ENCODE measurements around the gene OR6X1. TPM values are rescaled to one million over a fixed set of nuclear protein-coding genes. Genes with fewer than 3 reads are reported as not detected.

The OR6X1 gene
- total and polyA plus RNA-seq, 9 of the 15 experiments (the other 6 are each of a cell fraction or from before 2014, with no cell fraction given), result not detected

DNA sequence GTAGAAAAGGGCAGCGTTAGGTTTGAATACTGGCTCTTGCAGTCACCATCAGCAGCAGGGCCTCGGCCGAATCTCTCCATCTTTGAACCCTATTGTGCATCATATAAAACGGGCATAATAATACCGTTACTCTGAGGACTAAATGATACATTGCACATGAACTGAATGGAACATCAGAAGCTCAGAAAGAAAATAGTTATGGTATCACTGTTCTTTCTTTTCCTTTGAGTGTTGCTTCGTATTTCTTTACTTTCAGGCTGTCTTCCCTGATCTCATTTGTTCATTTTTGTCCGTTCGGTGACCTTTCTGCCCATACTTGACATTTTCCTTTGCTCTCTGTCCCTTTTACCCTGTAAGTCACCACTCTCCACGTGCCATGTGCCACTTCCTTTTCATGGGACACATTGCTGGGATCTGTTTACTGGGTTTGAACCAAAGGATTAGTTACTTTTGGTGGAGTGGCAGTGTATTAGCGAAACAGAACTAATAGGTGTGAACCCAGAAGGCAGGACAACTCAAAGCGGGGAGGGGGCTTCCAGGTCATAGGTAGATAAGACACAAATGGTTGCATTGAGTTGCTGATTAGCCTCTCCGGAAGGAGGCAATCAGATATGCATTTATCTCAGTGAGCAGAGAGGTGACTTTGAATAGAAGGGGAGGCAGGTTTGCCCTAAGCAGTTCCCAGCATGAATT is 12.1 kb downstream of the OR6X1 start (continued):
- TF ChIP-seq SMARCA4 (IDR thresholded peaks at IDR 0.05) (peak; percentile 91), TAL1 (IDR thresholded peaks at IDR 0.05) (peak; percentile 89), MIER1 (IDR thresholded peaks at IDR 0.05; ENCODE audit: low read depth) (no peak), SMARCC2 (IDR thresholded peaks at IDR 0.05; ENCODE audit: low read depth) (peak; percentile 55; the same call in 1 of the 2 replicates), BHLHE40 (IDR thresholded peaks at IDR 0.05; ENCODE audit: low read length) (peak; percentile 40; the same call in 1 of the 2 replicates), ATF7 (IDR thresholded peaks at IDR 0.05) (no peak), ZBTB49 (CRISPR knock-in tag; IDR thresholded peaks at IDR 0.05; ENCODE audit: borderline replicate concordance) (no peak), GATAD2A (IDR thresholded peaks at IDR 0.05) (0 out of 2 replicates have a peak, but pooled peaks have one; percentile 36), ZNF780A (CRISPR knock-in tag; IDR thresholded peaks at IDR 0.05) (no peak), ZNF143 (CRISPR knock-in tag; IDR thresholded peaks at IDR 0.05) (no peak), SRF (CRISPR knock-in tag; IDR thresholded peaks at IDR 0.05) (0 out of 4 replicates have a peak, but pooled peaks of 1 of the 2 experiments have one; percentile 35), ASH1L (IDR thresholded peaks at IDR 0.05; ENCODE audit: borderline replicate concordance, low read depth, partially characterized antibody) (no peak), CXXC5 (CRISPR knock-in tag; IDR thresholded peaks at IDR 0.05) (no peak), KHSRP (IDR thresholded peaks at IDR 0.05) (0 out of 2 replicates have a peak, but pooled peaks have one; percentile 5), HIVEP1 (CRISPR knock-in tag; IDR thresholded peaks at IDR 0.05) (no peak), NR2C2 (CRISPR knock-in tag; IDR thresholded peaks at IDR 0.05) (no peak), NR2C2 (tag; IDR thresholded peaks at IDR 0.05) (no peak), SNIP1 (IDR thresholded peaks at IDR 0.05; ENCODE audit: low read depth) (no peak), GATAD2B (IDR thresholded peaks at IDR 0.05; ENCODE audit: borderline replicate concordance) (peak; percentile 70; the same call in 1 of the 2 replicates), CHD4 (IDR thresholded peaks at IDR 0.05; ENCODE audit: insufficient read depth, insufficient replicate concordance, low read depth, low read length, poor library complexity, severe bottlenecking) (no peak), TCF3 (CRISPR knock-in tag; IDR thresholded peaks at IDR 0.05) (peak; percentile 69), TOE1 (IDR thresholded peaks at IDR 0.05; ENCODE audit: borderline replicate concordance) (no peak), TOE1 (CRISPR knock-in tag; IDR thresholded peaks at IDR 0.05; ENCODE audit: borderline replicate concordance, low read depth) (no peak), DPF2 (IDR thresholded peaks at IDR 0.05) (peak; percentile 92), SLC30A9 (CRISPR knock-in tag; IDR thresholded peaks at IDR 0.05) (no peak), TEAD4 (IDR thresholded peaks at IDR 0.05; ENCODE audit: low read length) (peak; percentile 84), TEAD4 (CRISPR knock-in tag; IDR thresholded peaks at IDR 0.05; ENCODE audit: borderline replicate concordance) (no peak), L3MBTL2 (IDR thresholded peaks at IDR 0.05) (peak; percentile 76), MTA2 (IDR thresholded peaks at IDR 0.05; ENCODE audit: low read depth) (peak; percentile 71)
- TF ChIP-seq, protein P1, sequence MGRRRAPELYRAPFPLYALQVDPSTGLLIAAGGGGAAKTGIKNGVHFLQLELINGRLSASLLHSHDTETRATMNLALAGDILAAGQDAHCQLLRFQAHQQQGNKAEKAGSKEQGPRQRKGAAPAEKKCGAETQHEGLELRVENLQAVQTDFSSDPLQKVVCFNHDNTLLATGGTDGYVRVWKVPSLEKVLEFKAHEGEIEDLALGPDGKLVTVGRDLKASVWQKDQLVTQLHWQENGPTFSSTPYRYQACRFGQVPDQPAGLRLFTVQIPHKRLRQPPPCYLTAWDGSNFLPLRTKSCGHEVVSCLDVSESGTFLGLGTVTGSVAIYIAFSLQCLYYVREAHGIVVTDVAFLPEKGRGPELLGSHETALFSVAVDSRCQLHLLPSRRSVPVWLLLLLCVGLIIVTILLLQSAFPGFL (CRISPR knock-in tag; IDR thresholded peaks at IDR 0.05), result no peak

All from K562 (cell line).